Lower leg skin (tissue), 4 donors: ENCODE results near the gene EIF3F. TPM values are rescaled to one million over a fixed set of nuclear protein-coding genes. Genes with fewer than 3 reads are reported as not detected.

ENCODE experiments used
- DNase-seq, 2 donors: peaks; one replicate each; pipeline ENCODE4 v3.0.0-alpha.2; 2019; ENCODE audit warnings: low spot score in 2 of 2
- H3K4me3 ChIP-seq: fragments of 200-600 bp; sonication (generic); 2 replicates; pipeline ENCODE4 v1.5.1; 2017; ENCODE audit warnings: mild to moderate bottlenecking, low read depth; ENCODE audit not compliant: poor library complexity, severe bottlenecking
- CTCF ChIP-seq, 3 donors: fragments of 450-650 bp; IDR thresholded peaks; one replicate each; pipeline ENCODE4 v1.5.1; 2016; ENCODE audit warnings: antibody characterized with exemption in 3 of 3, mild to moderate bottlenecking in 3 of 3, moderate library complexity in 2 of 3
- POLR2A ChIP-seq, 2 donors: fragments of 450-650 bp; IDR thresholded peaks; one replicate each; pipeline ENCODE4 v1.6.1; 2016 to 2017; ENCODE audit warnings: antibody characterized with exemption in 2 of 2, mild to moderate bottlenecking in 1 of 2, moderate library complexity in 1 of 2
- WGBS, 2 donors: methylation state at CpG; one replicate each; pipeline ENCODE4 v1.1.5; 2018; 5-methylcytosine and 5-hydroxymethylcytosine counted together
- intact Hi-C: fragments of 100-400 bp; cut with DNase I; formaldehyde crosslinking; loops from one replicate; pipeline ENCODE4 v1.15.0; 2023; ENCODE audit warnings: low total_unique reads
- total RNA-seq, 4 donors: library from RNA; depleted of rRNA; stranded (reverse); fragments of >200 nt; gene quantifications; one replicate each; pipeline ENCODE4 v1.1.0, GENCODE V29; 2016

Gene EIF3F
- total RNA-seq, 4 donors from 2014 or later: 316 to 432 (median 384) TPM

- no peak overlapping the region for H3K4me3 ChIP-seq
- DNase-seq: no peak
- intact Hi-C loops: no loop called here
- WGBS, 2 donors: 85 to 89% methylated on average over 1 of the region's 1 CpG
- TF ChIP-seq CTCF (IDR thresholded peaks at IDR 0.05): no peak
- no peak for TF ChIP-seq POLR2A (IDR thresholded peaks at IDR 0.05)
Measured at GRCh38 chr11:7955191-7955590, 31.9 kb upstream of the EIF3F start.

- H3K4me3 ChIP-seq: no peak overlapping the region
- TF ChIP-seq POLR2A (IDR thresholded peaks at IDR 0.05) (no peak), CTCF (IDR thresholded peaks at IDR 0.05) (no peak)
- no peak for DNase-seq
- 35 to 40% methylated on average over 3 of the region's 3 CpGs for WGBS, 2 donors
- intact Hi-C loops: no loop called here
Measured at GRCh38 chr11:7964261-7964660, 22.9 kb upstream of the EIF3F start.

- no peak for TF ChIP-seq POLR2A (IDR thresholded peaks at IDR 0.05)
- no peak for TF ChIP-seq CTCF (IDR thresholded peaks at IDR 0.05)
- intact Hi-C loops: no loop called here
- H3K4me3 ChIP-seq: no peak overlapping the region
- no peak for DNase-seq
Measured at GRCh38 chr11:7964873-7965272, 22.3 kb upstream of the EIF3F start.

GRCh38 chr11:7965386-7965785 is 21.8 kb upstream of the EIF3F start, which contains the start of gene NLRP10:
NLRP10 (minus strand) TSS chr11:7965447; CDS start chr11:7963495, 1,952 bp downstream.
- intact Hi-C loops: no loop called here
- H3K4me3 ChIP-seq: no peak within 1 kb of the TSS
- TF ChIP-seq POLR2A (IDR thresholded peaks at IDR 0.05) (no peak), CTCF (IDR thresholded peaks at IDR 0.05) (no peak)
- DNase-seq: no peak
- WGBS, 2 donors: 70 to 80% methylated on average over 1 of the region's 1 CpG

GRCh38 chr11:7967097-7967496 is 20.0 kb upstream of the EIF3F start:
- no peak for DNase-seq
- 65 to 73% methylated on average over 1 of the region's 1 CpG for WGBS, 2 donors

More at GRCh38 chr11:7967097-7967496, 20.0 kb upstream of the EIF3F start:
- H3K4me3 ChIP-seq: no peak overlapping the region
- TF ChIP-seq POLR2A (IDR thresholded peaks at IDR 0.05) (no peak), CTCF (IDR thresholded peaks at IDR 0.05) (no peak)
- intact Hi-C loops: no loop called here
